GM18517 (cell line): ENCODE data around the gene WRNIP1.

ENCODE experiments used
- ATAC-seq: cut with Tn5 transposase; IDR thresholded peaks from one replicate; pipeline ENCODE4 v1.9.1; 2021; ENCODE audit warnings: mild to moderate bottlenecking, moderate library complexity; ENCODE audit not compliant: unreplicated experiment

WRNIP1 gene

DNA sequence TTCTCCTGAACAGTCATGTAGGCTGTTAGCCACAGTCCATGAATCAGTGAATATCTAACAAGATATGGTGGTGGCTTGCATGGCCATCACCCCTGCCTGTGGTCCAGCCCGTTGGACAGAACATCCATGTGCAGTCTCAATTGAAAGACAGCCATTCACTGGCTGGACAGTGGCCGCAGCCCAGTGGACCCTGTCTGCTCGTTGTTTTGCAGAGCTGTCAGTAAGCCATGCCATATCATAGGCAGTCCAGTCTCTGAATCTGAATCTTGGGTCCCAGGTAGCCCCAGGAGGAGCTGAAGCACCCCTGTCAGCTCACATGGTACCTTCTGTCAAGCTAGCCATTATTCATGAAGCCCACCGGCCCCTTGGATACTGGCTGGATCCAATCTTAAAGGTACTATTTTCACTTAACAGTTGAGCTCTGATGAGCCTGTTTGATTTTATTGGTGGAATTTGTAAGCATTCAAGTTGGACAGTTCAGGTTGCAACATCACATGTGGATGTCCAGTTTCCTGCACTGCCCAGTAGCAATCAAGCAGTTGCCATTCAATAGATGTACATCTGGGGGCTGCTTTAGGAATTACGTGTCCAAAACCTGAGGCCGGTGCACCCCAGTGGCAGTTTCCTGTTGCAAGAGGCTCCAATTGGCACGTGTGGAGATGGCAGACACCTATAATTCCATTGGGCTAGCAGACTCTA lies 38.7 kb downstream of the WRNIP1 start:
- no peak for ATAC-seq

DNA sequence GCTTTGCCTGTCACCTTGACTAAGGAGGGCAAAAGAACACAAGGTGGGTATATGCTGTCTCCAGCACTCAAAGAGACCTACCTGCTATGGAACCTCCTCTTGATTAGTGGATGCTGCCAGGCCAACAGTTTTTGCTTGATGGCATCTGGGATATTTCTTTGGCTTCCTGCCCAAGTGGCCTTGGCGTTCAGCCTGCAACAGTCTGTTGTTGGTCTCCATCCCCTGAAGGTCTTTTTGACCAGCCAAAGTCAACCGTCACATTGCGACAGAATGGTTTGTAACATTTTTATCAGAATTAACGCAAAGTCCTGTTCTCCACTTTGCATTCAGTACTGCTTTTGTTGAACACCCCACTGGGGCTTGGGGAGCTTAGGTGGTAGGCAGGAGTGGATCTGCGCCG lies 39.3 kb downstream of the WRNIP1 start:
- ATAC-seq: no peak

DNA sequence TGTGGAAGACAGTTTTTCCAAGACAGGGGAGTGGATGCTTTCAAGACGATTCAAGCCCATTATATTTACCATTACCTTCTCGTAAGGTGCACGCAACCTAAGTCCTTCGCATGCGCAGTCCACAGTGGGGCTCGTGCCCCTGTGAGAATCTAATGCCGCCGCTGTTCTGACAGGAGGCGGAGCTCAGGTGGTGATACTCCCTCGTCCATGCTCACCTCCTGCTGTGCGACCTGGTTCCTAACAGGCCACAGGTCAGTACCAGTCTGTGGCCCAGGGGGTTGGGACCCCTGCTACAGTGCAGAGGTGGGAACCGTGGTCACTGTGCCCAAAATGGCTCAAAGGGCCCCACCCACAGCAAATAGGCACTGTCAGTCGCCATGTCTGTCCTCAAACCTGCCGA lies 39.8 kb downstream of the WRNIP1 start:
- no peak for ATAC-seq

DNA sequence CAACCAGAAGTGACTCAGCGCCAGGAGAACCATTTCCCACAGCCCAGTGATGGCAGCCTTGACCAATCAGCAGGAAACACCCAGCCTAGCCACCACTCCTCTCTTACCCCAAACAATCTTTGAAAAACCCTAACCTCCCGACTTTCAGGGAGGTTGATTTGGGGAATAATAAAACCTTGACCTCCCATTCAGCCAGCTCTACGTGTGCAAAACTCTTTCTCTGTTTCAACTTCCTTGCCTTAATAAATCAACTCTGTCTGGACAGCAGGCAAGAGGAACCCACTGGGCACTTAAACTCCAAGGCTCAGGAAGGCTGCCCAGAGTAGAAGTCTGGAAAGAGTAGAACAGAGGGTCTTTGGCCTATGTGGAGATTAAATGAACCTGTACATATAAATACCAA lies 41.5 kb downstream of the WRNIP1 start:
- ATAC-seq: no peak

DNA sequence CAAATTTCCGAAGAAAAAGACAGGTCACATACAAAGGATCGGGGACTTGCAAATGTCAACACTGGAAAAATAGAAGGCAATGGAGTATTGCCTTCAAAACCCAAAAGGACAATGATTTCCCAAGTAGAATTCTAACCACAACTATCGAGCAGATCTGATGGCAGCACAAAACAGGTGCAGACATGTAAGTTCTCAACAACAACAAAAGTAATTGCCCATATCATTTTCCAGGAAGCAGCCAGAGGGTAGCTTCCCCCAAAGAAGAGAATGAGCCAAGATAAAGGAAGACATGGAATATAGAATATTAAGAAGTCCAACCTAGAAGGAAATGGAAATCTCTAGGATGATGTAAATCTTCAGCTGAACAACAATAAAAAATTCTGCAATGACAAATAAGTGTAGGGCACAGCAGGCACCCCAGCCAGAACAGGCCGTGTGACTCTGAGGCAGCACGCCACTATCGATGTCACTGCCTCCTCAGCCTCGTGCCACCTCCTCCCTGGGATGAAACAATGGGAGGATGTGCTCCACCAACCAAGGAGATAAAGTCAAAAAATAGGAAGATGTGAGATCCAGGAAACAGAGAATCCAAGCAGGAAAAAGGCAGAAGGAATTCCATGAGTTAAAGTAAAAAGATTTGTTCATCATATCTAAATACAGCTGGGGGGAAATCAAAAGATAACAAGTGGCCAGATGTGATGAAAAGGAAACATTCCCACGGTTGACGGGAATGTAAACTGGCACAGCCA lies 42.3 kb downstream of the WRNIP1 start:
- ATAC-seq: no peak

DNA sequence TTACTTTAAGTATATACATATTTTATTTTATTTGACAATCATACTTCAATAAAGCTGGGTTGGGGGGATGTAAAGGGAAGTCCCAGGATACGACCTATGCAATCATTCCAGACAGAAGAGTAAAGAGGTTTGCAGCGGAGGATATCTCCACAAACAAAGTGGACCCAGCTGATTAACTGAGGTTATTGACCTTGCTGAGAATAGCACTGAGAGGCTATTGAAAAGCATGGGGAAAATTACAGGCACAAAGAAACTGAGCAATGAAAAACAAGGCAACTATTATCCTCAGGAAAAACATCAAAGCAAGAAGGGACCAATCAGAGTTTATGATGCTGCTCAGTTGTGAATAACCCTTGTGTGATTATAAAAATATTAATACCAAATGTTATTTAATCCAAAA lies 43.8 kb downstream of the WRNIP1 start:
- ATAC-seq: no peak

DNA sequence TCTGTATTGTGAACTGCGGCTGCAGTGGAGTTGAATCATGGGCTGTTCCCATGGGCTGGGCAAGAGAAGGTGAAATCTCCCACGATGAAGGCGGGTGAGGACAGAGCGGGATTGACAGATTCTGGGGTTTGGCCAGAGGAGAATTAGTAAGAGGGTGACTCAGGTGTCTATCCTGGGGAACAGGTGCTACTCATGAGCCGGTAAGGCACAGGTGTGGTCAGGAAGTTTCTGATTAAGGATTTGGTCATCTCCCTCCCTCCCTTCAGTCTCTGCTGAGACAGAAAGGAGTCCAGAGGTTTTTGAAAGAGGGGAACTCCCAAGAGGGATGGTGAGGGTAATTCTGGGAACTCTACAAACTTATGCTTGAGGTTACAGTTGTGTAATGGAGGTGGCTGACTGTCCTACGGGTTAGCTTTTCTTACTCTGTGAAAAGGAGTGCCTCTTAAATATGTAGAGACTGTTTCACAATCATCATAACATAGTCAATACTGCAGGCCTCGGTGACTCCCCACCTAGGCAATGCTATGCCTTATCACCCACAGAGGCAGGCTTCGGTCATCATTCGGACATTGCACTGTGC lies 45.0 kb downstream of the WRNIP1 start:
- ATAC-seq: no peak

DNA sequence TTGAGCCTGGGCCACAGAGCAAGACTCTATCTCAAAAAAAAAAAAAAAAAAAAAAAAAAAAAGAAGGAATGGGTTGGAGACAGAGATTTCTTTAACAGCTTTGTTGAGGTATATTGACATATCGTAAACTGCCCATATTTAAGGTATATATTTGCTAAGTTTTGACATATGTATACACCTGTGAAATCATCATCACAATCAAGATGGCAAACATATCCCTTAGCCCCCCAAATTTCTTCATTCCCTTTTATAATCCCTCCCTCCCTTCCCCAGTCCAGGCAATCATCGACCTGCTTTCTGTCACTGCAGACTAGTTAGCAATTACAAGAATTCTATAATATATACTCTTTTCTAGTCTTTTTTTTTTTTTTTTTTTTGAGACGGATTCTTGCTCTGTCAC lies 47.5 kb downstream of the WRNIP1 start:
- ATAC-seq: no peak

DNA sequence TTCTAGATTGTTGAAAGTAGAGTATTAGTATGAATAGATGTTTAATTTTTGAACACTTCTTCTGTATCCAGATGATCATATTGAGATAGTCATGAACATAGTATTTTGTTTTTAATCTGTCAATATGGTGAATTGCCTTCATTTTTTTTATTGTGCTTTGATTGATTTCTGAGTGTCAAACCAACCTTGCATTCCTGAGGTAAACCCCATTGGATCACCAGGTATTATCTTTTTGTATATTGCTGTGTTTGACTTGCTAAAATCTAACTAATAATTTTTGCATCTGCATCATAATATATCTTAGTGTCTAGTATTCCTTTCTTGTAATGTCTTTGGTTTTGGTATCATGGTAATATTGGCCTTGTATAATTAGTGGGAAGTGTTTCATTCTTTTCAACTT lies 51.0 kb downstream of the WRNIP1 start:
- ATAC-seq: no peak

DNA sequence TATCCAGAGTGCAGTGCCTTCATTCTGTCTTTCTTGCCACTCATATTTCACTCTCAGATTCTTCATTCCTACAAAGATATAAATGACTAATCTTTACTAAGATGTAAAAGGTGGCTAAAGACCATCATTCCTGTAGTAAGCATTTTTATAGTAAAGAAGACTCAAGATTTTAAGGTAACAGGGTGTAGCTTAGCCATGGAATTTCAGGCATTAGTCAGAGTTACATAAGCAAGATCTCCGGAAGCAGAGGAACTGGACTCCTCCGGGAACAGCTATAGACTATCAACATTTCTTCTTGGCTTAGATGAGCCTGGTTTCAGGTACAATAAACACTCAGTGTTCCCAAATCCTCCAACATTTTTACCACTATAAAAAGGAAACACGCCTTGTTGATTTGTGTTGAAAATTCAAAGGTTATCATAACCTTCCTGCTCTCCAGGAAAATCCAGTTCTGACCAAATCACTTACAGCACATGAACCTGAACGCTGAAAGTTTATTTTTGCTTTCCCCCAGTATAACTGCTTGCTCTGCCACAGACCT lies 52.8 kb downstream of the WRNIP1 start:
- no peak for ATAC-seq

DNA sequence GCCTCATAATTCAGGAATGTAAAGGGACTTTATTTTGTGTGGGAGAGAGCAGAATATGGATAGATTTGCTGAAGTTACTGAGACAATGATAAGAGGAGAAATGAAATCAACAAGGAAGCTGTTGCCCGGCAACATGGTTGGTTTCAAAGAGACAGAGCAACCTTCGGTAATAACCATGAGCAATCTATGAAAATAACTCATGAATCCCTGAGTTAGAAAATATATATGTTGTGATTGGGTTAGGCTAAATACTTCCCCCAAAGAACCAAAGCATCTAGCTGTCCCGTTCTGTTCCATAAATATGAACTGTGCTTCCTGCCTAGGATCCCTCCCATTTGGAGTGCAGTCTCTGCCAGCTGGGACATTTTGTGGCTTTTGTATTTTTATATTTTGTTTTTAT lies 53.4 kb downstream of the WRNIP1 start:
- ATAC-seq: no peak

DNA sequence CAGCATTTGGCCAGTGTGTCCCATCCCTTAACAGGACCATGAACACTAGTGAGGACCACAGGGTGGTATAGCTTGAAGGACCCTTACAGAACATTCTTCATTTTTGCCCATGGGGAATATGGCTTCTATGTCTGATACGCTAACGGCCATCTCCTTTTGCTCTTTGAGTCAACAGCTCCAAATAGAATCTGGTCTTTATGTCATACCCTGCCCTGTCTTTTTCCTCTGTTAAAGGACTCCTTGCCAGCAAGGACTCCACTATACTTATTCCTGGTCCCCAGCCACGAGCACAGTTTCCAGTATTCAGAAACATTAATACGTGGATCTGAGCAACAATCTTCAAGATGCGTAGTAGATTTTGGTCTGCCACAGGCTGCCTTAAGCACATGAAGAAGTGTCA lies 53.9 kb downstream of the WRNIP1 start:
- no peak for ATAC-seq

DNA sequence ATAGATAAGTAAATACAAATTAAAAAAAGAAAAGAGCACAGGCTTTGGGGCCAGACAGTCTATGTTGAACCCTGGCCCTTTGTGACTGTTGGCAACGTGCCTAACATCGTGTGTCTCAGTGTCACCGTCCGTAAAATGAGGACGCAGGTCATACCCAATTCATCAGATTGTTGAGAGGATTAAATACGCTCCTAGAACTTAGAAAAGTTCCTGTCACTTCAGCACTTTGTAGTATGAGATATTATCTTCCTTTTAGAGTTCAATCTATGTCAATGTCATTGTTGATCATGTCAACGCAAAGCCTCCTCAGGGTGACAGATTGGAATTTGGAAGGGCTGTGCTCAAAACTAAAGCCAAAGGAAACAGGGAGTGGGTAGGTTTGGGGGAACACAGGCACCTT lies 54.8 kb downstream of the WRNIP1 start:
- no peak for ATAC-seq

DNA sequence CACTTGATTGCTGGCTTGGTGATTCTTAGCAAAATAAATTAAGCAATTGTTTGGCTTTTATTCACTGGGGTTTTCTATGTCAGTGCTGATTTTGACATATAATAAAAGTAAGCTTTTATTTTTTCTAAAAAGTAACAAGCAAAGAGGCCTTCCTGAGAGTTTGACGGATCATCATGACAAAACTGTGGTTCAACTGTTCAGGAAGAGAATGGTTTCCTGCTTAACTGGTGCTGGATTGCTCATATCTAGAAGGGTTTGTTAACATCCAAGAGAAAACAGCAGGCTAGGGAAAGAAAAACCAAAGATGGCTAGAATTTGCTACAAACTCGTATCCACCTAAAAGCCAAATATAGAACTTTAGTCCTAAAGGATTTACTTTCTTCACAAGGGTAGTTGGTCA lies 55.2 kb downstream of the WRNIP1 start:
- ATAC-seq: no peak

DNA sequence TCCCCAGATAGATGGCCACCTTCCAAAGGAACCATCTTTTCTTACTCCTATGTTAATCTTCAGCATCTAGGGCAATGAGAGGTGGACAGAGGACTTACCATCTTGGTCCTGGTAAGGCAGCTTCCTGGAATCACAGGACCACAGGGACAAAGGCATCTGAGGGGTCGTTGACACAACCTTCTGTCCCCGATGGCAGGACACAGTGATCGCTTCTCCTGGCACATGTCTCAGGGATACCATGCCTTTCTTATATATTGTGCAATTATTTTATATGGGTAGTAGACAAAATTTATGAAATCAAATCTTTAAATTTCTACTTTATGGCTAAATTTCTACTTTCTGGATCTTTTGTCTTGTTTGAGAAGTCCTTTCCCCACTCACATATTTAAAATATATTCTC lies 56.4 kb downstream of the WRNIP1 start:
- ATAC-seq: no peak

DNA sequence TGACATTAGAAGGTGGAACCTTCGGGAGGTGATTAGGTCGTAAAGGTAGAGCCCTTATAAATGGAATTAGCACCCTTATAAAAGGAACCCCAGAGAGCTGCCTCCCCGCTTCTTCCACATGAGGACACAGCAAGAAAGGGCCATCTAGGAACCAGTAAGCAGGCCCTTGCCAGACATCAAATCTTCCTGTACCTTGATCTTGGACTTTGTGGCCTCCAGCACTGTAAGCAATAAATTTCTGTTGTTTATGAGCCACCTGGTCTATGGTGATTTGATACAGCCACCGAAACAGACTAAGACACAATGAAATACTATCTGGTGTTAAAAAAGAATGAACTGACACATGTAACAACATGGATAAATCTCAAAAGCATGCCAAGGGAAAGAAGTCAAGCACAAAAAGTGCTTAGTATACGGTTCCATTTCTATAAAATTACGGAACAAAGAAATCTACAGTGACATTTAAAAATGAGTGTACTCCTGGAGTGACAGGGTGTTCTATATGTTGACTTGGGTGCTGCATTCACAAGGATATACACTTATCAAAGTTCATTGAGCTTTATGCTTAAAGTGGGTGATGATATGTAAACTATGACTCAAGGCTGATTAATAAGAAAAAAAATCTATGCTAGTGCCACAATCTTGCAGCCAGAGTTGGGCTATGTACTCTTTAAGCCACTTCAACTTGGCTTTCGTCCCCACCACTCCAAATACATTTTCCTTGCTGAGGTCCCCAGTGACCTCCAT lies 58.1 kb downstream of the WRNIP1 start:
- ATAC-seq: no peak

DNA sequence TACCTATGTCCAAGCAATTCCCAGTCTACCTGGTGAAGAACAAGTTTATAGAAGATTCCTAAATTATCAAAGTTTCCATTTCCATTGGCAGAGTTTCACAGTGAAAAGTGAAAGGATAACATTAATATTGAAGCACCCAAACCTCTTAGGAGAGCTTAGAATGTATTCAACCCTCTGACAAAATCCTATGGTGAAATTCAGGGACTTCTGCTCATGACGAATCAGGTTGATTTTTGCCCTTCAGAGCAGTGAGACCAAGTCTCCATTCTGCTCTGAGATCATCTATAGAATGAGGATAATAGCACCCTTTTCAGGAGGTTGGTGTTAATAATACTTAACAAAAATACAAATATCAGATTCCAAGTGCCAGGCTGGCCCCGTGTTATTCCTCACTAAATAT lies 60.9 kb downstream of the WRNIP1 start:
- no peak for ATAC-seq

DNA sequence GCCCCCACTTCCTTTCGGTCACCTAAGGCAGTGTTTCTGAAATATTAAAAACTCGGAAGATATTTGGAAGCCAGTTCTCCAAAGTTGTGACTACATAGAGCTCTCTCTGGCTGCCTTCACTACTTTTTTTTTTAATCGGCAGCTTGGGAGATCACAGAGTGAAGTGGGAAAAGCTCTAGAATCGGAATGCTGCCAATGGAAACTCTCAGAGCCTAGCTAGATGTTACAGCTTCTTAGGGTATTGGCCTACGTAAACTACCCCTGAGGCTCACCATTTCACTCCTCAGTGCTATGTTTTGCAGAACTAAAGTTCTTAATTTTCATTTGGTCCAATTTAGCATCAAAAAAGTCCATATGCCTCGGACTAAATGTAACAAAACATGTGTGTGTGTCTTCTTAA lies 61.9 kb downstream of the WRNIP1 start:
- ATAC-seq: no peak

DNA sequence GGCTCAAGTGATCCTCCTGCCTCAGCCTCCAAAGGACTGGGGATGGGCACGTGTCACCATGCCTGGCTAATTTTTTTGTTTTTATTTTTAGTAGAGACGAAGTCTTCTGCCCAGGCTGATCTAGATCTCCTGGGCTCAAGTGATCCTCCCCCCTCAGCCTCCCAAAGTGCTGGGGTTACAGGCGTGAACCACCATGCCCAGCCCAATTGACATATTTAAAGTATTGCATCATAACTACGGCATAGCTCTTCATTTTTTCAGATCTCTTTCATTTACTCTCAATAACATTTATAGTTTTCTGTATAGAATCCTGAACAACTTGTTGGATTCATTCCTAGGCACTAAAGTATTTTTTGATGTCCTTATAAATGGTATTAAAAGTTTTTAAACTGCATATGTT lies 63.4 kb downstream of the WRNIP1 start:
- no peak for ATAC-seq

DNA sequence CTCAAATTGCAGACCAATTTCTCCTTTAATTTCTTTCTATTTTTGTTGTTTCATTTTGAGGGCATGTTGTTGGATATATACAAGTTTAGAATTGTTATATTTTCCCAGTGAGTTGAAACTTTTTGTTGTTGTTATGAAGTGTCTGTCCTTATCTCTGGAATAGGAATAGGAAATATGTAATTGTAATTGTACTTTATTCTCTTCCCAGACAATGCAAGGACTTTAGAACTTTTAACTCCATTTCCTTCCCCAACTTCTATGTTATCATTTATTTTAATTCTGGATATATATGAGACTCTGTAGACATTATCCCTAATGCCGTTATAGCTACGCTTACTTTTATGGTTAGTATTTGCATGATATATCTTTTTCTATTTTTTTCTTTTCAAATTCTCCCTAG lies 64.1 kb downstream of the WRNIP1 start:
- ATAC-seq: no peak

DNA sequence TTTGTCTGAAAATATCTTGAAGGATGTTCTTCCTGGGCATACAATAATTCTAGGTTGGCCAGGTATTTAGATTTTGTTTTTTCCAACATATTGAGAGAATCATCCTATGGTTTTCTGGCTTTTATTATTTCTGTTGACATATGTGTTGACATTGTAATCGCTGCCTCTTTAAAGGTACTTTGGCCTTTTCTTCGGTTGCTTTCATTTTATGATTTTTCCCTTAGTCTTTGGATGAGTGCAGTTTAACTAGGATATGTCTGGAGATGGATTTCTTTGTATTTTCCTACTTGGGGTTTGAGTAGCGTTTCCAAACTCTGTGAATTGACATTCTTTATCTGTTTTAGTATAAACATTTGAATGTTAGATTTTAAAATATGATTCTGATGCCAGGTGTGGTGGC lies 65.0 kb downstream of the WRNIP1 start:
- ATAC-seq: no peak
